Sigmoid colon (tissue), 7 donors: ENCODE measurements around the gene DOCK9. TPM values are rescaled to one million over a fixed set of nuclear protein-coding genes. Genes with fewer than 3 reads are reported as not detected.

Experiments
- DNase-seq: peaks from one replicate; pipeline ENCODE4 v3.0.0-alpha.2; 2019
- H3K27ac ChIP-seq, 4 donors: fragments of 200-600 bp; sonication (generic); one replicate each; pipeline ENCODE4 v1.5.1; 2016 to 2019; ENCODE audit warnings: mild to moderate bottlenecking in 1 of 4
- H3K27me3 ChIP-seq, 3 donors: fragments of 200-600 bp; sonication (generic); one replicate each; pipeline ENCODE4 v1.5.1; 2019; ENCODE audit warnings: mild to moderate bottlenecking in 1 of 3
- H3K36me3 ChIP-seq, 4 donors: fragments of 200-600 bp; sonication (generic); one replicate each; pipeline ENCODE4 v1.5.1; 2016 to 2019
- H3K4me1 ChIP-seq, 4 donors: fragments of 200-600 bp; sonication (generic); one replicate each; pipeline ENCODE4 v1.5.1; 2017 to 2019
- H3K4me3 ChIP-seq, 4 donors: fragments of 200-600 bp; sonication (generic); one replicate each; pipeline ENCODE4 v1.5.1; 2017 to 2019; ENCODE audit warnings: mild to moderate bottlenecking in 2 of 4, moderate library complexity in 1 of 4
- H3K9me3 ChIP-seq, 4 donors: fragments of 200-600 bp in 3 of 4; sonication (generic) in 3 of 4; one replicate each; pipeline versions ENCODE4 v1.5.1 to v1.6.1; 2013 to 2019
- EP300 ChIP-seq, 4 donors: sonication (generic); formaldehyde crosslinking; IDR thresholded peaks; one replicate each; pipeline ENCODE4 v1.6.1; 2017; ENCODE audit warnings: antibody characterized with exemption in 4 of 4
- POLR2A ChIP-seq, 2 donors: fragments of 450-650 bp; IDR thresholded peaks; one replicate each; pipeline ENCODE4 v1.6.1; 2016; ENCODE audit warnings: antibody characterized with exemption in 2 of 2, mild to moderate bottlenecking in 2 of 2, moderate library complexity in 2 of 2
- POLR2AphosphoS5 ChIP-seq, 4 donors: sonication (generic); formaldehyde crosslinking; IDR thresholded peaks; one replicate each; pipeline ENCODE4 v1.6.1; 2017; ENCODE audit warnings: antibody characterized with exemption in 4 of 4
- WGBS, 2 donors: extraction: QIAGEN DNeasy Blood & Tissue Kit; methylation state at CpG; one replicate each; pipeline ENCODE4 v1.1.7; 2013; 5-methylcytosine and 5-hydroxymethylcytosine counted together
- intact Hi-C: fragments of 100-400 bp; cut with DNase I; formaldehyde crosslinking; loops from one replicate; pipeline ENCODE4 v1.15.1; 2023
- polyA plus RNA-seq, 3 donors: library from polyadenylated mRNA; stranded (reverse); fragments of 200-250 nt; gene quantifications; one replicate each; pipeline ENCODE4 v1.2.3, GENCODE V29; 2013
- total RNA-seq, 4 donors: library from RNA; depleted of rRNA; stranded (reverse); fragments of >200 nt; gene quantifications; one replicate each; pipeline ENCODE4 v1.1.0, GENCODE V29; 2016
- TF ChIP-seq, protein P1 (sequence below), 4 experiments: fragments of 450-650 bp in 3 of 4; fragments of 200-600 bp in 1 of 4; IDR thresholded peaks; one replicate each; pipeline ENCODE4 v1.5.1; 2016 to 2019; ENCODE audit warnings: antibody characterized with exemption in 4 of 4, mild to moderate bottlenecking in 3 of 4, moderate library complexity in 2 of 4
- donor health status: healthy with polysubstance abuse.
- donor health status: Bipolar disorder and iron deficiency.
- donor health status: healthy.

DOCK9 gene
- total and polyA plus RNA-seq, 7 donors = 10.8 to 126 (median 60.4) TPM

DNA sequence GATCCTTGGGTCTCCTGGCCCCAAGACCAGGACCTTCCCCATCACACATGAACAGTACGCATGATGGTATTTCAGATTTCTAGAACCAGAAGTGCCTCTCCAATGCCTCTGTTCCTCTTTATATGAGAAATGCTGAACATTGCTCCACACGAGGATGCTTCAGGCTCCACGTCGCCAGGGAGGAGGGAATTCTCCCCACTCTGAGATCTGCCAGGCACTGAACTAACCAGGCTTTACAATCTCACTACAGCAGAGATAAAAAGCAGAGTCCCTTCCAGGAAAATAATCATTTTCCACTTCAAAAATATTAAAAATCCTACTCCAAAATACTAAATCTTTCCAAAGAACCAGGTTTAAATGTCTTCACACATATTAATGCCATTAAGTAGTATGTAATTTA, 10.4 kb downstream of the DOCK9 start:
- Histone ChIP-seq H3K4me1 (peaks cover 5 to 52% (median 30%) of the 10 kb centered on the region in 4 donors), H3K36me3 (no peaks in the 10 kb centered on the region), H3K27ac (no peak overlapping the region), H3K4me3 (no peak overlapping the region), H3K9me3 (no peaks in the 10 kb centered on the region), H3K27me3 (no peaks in the 10 kb centered on the region)
- WGBS, 2 donors = 85 to 92% methylated on average over 4 of the region's 4 CpGs
- intact Hi-C loops = no loop called here
- TF ChIP-seq POLR2AphosphoS5 (IDR thresholded peaks at IDR 0.05) (no peak), EP300 (IDR thresholded peaks at IDR 0.05) (no peak), POLR2A (IDR thresholded peaks at IDR 0.05) (no peak)
- TF ChIP-seq, protein P1, sequence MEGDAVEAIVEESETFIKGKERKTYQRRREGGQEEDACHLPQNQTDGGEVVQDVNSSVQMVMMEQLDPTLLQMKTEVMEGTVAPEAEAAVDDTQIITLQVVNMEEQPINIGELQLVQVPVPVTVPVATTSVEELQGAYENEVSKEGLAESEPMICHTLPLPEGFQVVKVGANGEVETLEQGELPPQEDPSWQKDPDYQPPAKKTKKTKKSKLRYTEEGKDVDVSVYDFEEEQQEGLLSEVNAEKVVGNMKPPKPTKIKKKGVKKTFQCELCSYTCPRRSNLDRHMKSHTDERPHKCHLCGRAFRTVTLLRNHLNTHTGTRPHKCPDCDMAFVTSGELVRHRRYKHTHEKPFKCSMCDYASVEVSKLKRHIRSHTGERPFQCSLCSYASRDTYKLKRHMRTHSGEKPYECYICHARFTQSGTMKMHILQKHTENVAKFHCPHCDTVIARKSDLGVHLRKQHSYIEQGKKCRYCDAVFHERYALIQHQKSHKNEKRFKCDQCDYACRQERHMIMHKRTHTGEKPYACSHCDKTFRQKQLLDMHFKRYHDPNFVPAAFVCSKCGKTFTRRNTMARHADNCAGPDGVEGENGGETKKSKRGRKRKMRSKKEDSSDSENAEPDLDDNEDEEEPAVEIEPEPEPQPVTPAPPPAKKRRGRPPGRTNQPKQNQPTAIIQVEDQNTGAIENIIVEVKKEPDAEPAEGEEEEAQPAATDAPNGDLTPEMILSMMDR (IDR thresholded peaks at IDR 0.05) = no peak
- no peak for DNase-seq

DNA sequence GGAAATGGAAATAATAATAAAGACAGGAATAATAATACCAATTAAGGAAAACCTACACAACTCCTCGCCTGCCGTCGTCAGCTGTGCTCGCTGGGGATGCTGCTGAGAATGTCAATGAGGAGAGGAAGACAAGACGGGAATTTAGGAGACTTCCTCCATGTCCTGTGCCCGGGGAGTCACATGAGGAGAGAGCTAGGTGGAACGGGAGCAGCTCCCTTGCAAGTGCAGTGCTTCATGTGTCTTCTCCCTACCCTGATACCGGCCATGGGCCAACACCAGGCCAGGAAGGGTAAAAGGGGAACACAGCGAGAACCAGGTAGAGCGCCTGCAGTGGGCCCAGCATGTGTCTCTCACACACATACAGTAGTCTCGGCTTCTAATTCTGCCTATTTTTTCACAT, 11.8 kb downstream of the DOCK9 start:
- H3K27me3 ChIP-seq = no peaks in the 10 kb centered on the region

GRCh38 chr13:98965325-98965724, 12.5 kb downstream of the DOCK9 start:
- no peak overlapping the region for H3K27ac ChIP-seq
- H3K9me3 ChIP-seq = no peaks in the 10 kb centered on the region
- DNase-seq = no peak
- H3K36me3 ChIP-seq = no peaks in the 10 kb centered on the region
- H3K4me3 ChIP-seq = no peak overlapping the region
- intact Hi-C loops = no loop called here
- H3K27me3 ChIP-seq = no peaks in the 10 kb centered on the region
- 92 to 95% methylated on average over 2 of the region's 2 CpGs for WGBS, 2 donors
- peaks cover 0 to 39% (median 29%) of the 10 kb centered on the region in 4 donors for H3K4me1 ChIP-seq
- TF ChIP-seq POLR2AphosphoS5 (IDR thresholded peaks at IDR 0.05) = no peak
- TF ChIP-seq POLR2A (IDR thresholded peaks at IDR 0.05) = no peak
- TF ChIP-seq, protein P1 (IDR thresholded peaks at IDR 0.05) = no peak
- no peak for TF ChIP-seq EP300 (IDR thresholded peaks at IDR 0.05)

More for the DNA sequence above, 11.8 kb downstream of the DOCK9 start:
- Histone ChIP-seq H3K27ac (no peak overlapping the region), H3K36me3 (no peaks in the 10 kb centered on the region), H3K4me3 (no peak overlapping the region), H3K9me3 (no peaks in the 10 kb centered on the region), H3K4me1 (peaks cover 0 to 39% (median 25%) of the 10 kb centered on the region in 4 donors)
- TF ChIP-seq, protein P1 (IDR thresholded peaks at IDR 0.05) = no peak
- no peak for TF ChIP-seq POLR2AphosphoS5 (IDR thresholded peaks at IDR 0.05)
- TF ChIP-seq EP300 (IDR thresholded peaks at IDR 0.05) = no peak
- no peak for TF ChIP-seq POLR2A (IDR thresholded peaks at IDR 0.05)
- 93 to 94% methylated on average over 11 of the region's 11 CpGs for WGBS, 2 donors
- intact Hi-C loops = no loop called here
- no peak for DNase-seq

GRCh38 chr13:98963917-98964316, 13.9 kb downstream of the DOCK9 start:
- H3K36me3 ChIP-seq = no peaks in the 10 kb centered on the region
- peaks cover 0 to 38% (median 22%) of the 10 kb centered on the region in 4 donors for H3K4me1 ChIP-seq
- TF ChIP-seq EP300 (IDR thresholded peaks at IDR 0.05) = no peak
- 52 to 64% methylated on average over 2 of the region's 2 CpGs for WGBS, 2 donors
- no peaks in the 10 kb centered on the region for H3K9me3 ChIP-seq
- peak overlapping the region in 1 of 4 donors; percentile 30 for H3K27ac ChIP-seq
- no peaks in the 10 kb centered on the region for H3K27me3 ChIP-seq
- DNase-seq = no peak
- no peak overlapping the region for H3K4me3 ChIP-seq
- intact Hi-C loops = no loop called here

DNA sequence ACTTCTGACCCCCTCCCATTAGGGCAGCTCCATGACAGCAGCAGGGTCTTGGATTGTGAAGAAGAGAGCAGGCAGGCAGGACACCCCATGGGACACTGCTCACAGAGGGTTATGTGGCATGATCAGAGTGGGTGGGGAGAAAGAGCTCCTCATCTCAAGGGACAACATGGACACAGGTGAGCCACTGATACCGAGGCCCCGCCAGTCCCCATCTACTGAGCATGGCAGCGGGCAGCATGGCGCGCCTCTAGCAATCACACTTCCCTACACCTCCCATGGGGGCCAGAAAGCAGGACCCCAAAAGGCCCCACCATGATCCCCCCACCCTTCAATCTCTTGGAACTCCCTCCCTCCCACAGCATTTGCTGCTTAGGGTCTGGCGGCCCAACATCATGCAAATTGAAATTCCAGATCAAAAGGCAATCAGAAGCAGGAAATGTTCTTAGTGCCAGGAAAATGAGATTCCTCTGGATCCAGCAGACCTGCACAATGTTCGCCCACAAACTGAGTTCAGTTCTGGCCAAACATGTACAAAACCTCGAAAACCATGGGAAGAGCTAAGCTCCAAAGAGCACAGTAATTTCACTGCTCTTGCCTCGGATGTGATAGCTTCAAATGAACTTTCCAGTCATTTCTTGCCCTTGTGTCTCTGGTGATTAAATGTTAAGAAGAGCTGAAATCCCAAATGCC, 14.8 kb downstream of the DOCK9 start:
- TF ChIP-seq POLR2A (IDR thresholded peaks at IDR 0.05) = no peak
- TF ChIP-seq, protein P1 (IDR thresholded peaks at IDR 0.05) = no peak
- TF ChIP-seq POLR2AphosphoS5 (IDR thresholded peaks at IDR 0.05) = no peak
- TF ChIP-seq EP300 (IDR thresholded peaks at IDR 0.05) = no peak
- Histone ChIP-seq H3K36me3 (no peaks in the 10 kb centered on the region), H3K27me3 (no peaks in the 10 kb centered on the region), H3K9me3 (no peaks in the 10 kb centered on the region), H3K4me1 (peaks cover 0 to 40% (median 23%) of the 10 kb centered on the region in 4 donors), H3K4me3 (no peak overlapping the region), H3K27ac (peak overlapping the region in 2 of 4 donors; percentile 17 to 30)
- 91 to 97% methylated on average over 9 of the region's 9 CpGs for WGBS, 2 donors
- no peak for DNase-seq
- intact Hi-C loops = no loop called here
